Measurements from ENCODE around the gene JAG2. TPM values are rescaled to one million over a fixed set of nuclear protein-coding genes. Genes with fewer than 3 reads are reported as not detected.

Gene JAG2
- total RNA-seq, 4 donors from 2014 or later = 47.4 to 75.4 (median 67.2) TPM

GRCh38 chr14:105105158-105105557 lies 63.4 kb downstream of the JAG2 start:
- WGBS = 79% methylated on average over 7 of the region's 7 CpGs
- Histone ChIP-seq H3K27ac (no peak overlapping the region), H3K27me3 (peaks cover 12% of the 10 kb centered on the region), H3K4me3 (no peak overlapping the region), H3K4me1 (peaks cover 6% of the 10 kb centered on the region), H3K9me3 (no peaks in the 10 kb centered on the region), H3K36me3 (no peaks in the 10 kb centered on the region)
- TF ChIP-seq POLR2AphosphoS5 (IDR thresholded peaks at IDR 0.05) (no peak), EP300 (IDR thresholded peaks at IDR 0.05) (no peak), POLR2A (IDR thresholded peaks at IDR 0.05) (no peak)
- TF ChIP-seq, protein P1, sequence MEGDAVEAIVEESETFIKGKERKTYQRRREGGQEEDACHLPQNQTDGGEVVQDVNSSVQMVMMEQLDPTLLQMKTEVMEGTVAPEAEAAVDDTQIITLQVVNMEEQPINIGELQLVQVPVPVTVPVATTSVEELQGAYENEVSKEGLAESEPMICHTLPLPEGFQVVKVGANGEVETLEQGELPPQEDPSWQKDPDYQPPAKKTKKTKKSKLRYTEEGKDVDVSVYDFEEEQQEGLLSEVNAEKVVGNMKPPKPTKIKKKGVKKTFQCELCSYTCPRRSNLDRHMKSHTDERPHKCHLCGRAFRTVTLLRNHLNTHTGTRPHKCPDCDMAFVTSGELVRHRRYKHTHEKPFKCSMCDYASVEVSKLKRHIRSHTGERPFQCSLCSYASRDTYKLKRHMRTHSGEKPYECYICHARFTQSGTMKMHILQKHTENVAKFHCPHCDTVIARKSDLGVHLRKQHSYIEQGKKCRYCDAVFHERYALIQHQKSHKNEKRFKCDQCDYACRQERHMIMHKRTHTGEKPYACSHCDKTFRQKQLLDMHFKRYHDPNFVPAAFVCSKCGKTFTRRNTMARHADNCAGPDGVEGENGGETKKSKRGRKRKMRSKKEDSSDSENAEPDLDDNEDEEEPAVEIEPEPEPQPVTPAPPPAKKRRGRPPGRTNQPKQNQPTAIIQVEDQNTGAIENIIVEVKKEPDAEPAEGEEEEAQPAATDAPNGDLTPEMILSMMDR (IDR thresholded peaks at IDR 0.05) = no peak
- no peak for DNase-seq (ENCODE audit: low spot score in 2 of 2)

DNA sequence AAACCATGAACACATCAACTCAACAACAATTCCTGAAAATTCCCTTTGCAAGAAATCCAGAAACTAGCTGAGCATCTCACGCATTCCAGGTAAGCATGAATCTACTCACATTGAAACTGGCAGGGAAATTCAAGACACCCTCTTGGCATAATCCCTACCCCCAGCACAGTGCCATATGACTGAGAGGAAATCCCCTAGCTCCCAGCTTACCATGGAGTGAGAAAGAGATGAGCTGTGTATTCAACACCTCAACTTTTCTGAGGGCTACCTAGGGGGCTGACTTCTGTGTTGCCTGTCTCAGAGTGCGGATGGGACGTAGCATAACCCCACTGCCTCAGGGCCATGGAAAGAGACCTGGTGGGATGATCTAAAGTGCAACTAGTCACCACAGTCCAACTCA lies 65.7 kb downstream of the JAG2 start:
- H3K27ac ChIP-seq = no peak overlapping the region
- no peak overlapping the region for H3K4me3 ChIP-seq
- H3K27me3 ChIP-seq = peaks cover 12% of the 10 kb centered on the region
- H3K9me3 ChIP-seq = no peaks in the 10 kb centered on the region
- TF ChIP-seq, protein P1 (IDR thresholded peaks at IDR 0.05) = no peak
- no peak for TF ChIP-seq EP300 (IDR thresholded peaks at IDR 0.05)
- no peak for TF ChIP-seq POLR2A (IDR thresholded peaks at IDR 0.05)
- no peak for TF ChIP-seq POLR2AphosphoS5 (IDR thresholded peaks at IDR 0.05)
- WGBS = 83% methylated on average over 3 of the region's 3 CpGs
- H3K36me3 ChIP-seq = no peaks in the 10 kb centered on the region
- peaks cover 6% of the 10 kb centered on the region for H3K4me1 ChIP-seq
- peak in 1 of 2 donors; percentile 24 for DNase-seq (ENCODE audit: low spot score in 2 of 2)

DNA sequence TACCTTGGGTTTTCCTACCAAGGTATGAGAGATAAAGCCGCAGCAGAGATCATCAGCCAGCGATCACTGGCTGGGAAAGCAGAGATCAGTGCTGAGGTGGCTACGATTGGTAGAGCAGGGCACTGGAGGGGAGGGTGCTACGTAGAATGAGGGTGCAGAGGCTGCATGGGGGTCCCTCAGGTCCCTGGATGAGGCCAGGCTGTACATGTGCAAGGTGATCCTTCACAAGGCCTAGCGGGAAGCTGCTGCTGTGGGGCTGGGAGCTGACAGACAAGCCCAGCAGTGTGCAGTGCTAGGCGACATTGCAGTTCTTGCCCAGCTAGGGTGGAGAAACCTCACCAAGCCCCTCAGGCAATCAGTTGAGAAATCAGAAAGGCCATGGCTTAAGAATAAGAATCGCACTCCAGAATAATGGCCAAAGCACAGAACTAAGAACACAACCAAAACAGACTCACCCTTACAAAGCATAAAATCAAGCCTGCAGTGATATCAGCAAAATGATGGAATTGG lies 66.2 kb downstream of the JAG2 start:
- peaks cover 12% of the 10 kb centered on the region for H3K27me3 ChIP-seq
- no peaks in the 10 kb centered on the region for H3K36me3 ChIP-seq
- no peaks in the 10 kb centered on the region for H3K9me3 ChIP-seq
- 75% methylated on average over 6 of the region's 7 CpGs for WGBS
- no peak overlapping the region for H3K27ac ChIP-seq
- H3K4me3 ChIP-seq = no peak overlapping the region
- H3K4me1 ChIP-seq = peaks cover 11% of the 10 kb centered on the region
- TF ChIP-seq POLR2AphosphoS5 (IDR thresholded peaks at IDR 0.05) = no peak
- TF ChIP-seq EP300 (IDR thresholded peaks at IDR 0.05) = no peak
- no peak for TF ChIP-seq POLR2A (IDR thresholded peaks at IDR 0.05)
- TF ChIP-seq, protein P1 (IDR thresholded peaks at IDR 0.05) = no peak
- DNase-seq (ENCODE audit: low spot score in 2 of 2) = peak in 1 of 2 donors; percentile 28

GRCh38 chr14:105100910-105101309 lies 67.7 kb downstream of the JAG2 start:
- TF ChIP-seq, protein P1 (IDR thresholded peaks at IDR 0.05) = no peak
- no peak for TF ChIP-seq POLR2A (IDR thresholded peaks at IDR 0.05)
- no peak for TF ChIP-seq POLR2AphosphoS5 (IDR thresholded peaks at IDR 0.05)
- TF ChIP-seq EP300 (IDR thresholded peaks at IDR 0.05) = no peak
- H3K4me3 ChIP-seq = no peak overlapping the region
- DNase-seq (ENCODE audit: low spot score in 2 of 2) = peak in 1 of 2 donors; percentile 29
- no peak overlapping the region for H3K27ac ChIP-seq
- peaks cover 16% of the 10 kb centered on the region for H3K4me1 ChIP-seq
- no peaks in the 10 kb centered on the region for H3K9me3 ChIP-seq
- WGBS = 71% methylated on average over 4 of the region's 4 CpGs
- H3K27me3 ChIP-seq = peaks cover 12% of the 10 kb centered on the region
- H3K36me3 ChIP-seq = no peaks in the 10 kb centered on the region

GRCh38 chr14:105099778-105100177 lies 68.8 kb downstream of the JAG2 start:
- Histone ChIP-seq H3K4me3 (no peak overlapping the region), H3K9me3 (no peaks in the 10 kb centered on the region), H3K27me3 (peaks cover 3% of the 10 kb centered on the region), H3K36me3 (no peaks in the 10 kb centered on the region), H3K27ac (no peak overlapping the region), H3K4me1 (peaks cover 16% of the 10 kb centered on the region)
- peak in 1 of 2 donors; percentile 26 for DNase-seq (ENCODE audit: low spot score in 2 of 2)
- 80% methylated on average over 6 of the region's 6 CpGs for WGBS
- TF ChIP-seq POLR2A (IDR thresholded peaks at IDR 0.05) = no peak

DNA sequence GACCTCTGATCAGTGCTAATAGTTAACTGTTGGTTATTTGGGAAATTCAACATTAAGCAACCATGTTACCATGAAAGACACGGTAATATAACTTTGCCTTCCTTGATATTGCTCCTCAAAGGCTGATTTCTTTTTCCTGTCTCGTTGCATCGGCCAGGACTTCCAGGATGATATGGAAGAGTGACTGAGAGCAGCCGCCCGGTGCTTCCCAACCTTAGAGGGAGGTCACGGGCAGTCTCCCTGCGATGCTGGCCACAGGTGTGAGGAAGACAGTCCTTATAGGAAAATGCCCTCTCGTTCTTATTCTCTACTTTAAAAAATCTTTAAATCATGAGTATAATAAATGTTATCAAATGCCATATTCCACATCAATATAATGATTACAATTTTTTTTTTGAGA lies 70.3 kb downstream of the JAG2 start:
- WGBS = 89% methylated on average over 8 of the region's 8 CpGs
- TF ChIP-seq, protein P1 (IDR thresholded peaks at IDR 0.05) = no peak
- TF ChIP-seq POLR2A (IDR thresholded peaks at IDR 0.05) = no peak
- TF ChIP-seq POLR2AphosphoS5 (IDR thresholded peaks at IDR 0.05) = no peak
- no peak for TF ChIP-seq EP300 (IDR thresholded peaks at IDR 0.05)
- Histone ChIP-seq H3K4me1 (peaks cover 30% of the 10 kb centered on the region), H3K4me3 (no peak overlapping the region), H3K27me3 (peaks cover 14% of the 10 kb centered on the region), H3K36me3 (no peaks in the 10 kb centered on the region), H3K27ac (no peak overlapping the region), H3K9me3 (no peaks in the 10 kb centered on the region)
- DNase-seq (ENCODE audit: low spot score in 2 of 2) = peak in 1 of 2 donors; percentile 34

Data from suprapubic skin (tissue), 4 donors.